WTC11 (cell line): ENCODE results near the gene SH2D3C. TPM values are rescaled to one million over a fixed set of nuclear protein-coding genes. Genes with fewer than 3 reads are reported as not detected.

Experiments used
- ATAC-seq: fragments of 200-7000 bp; cut with Tn5 transposase; 2 replicates; pipeline ENCODE4 v1.10.0; 2021; ENCODE audit warnings: mild to moderate bottlenecking, moderate library complexity
- CTCF ChIA-PET: fragments of 300-600 bp; sonication (Branson Sonifier 250); formaldehyde crosslinking; loops from one replicate; lab custom pipeline; 2021; ENCODE audit warnings: antibody characterized with exemption; lab: Charles Lee
- POLR2A ChIA-PET: fragments of 350-600 bp; sonication (Branson Sonifier 250); formaldehyde crosslinking; loops from one replicate; lab custom pipeline; 2021; ENCODE audit warnings: antibody characterized with exemption; lab: Charles Lee
- DNase-seq: peaks from one replicate; pipeline ENCODE4 v3.0.0; 2021; ENCODE audit warnings: low spot score
- H3K27ac Mint-ChIP-seq: 2 replicates; pipeline ENCODE4 v1.8.0; 2021; ENCODE audit warnings: mixed read lengths
- H3K27me3 Mint-ChIP-seq: 2 replicates; pipeline ENCODE4 v1.8.0; 2021; ENCODE audit warnings: low read depth, mild to moderate bottlenecking, moderate library complexity, mixed read lengths
- H3K36me3 Mint-ChIP-seq: 2 replicates; pipeline ENCODE4 v1.8.0; 2021; ENCODE audit warnings: mixed read lengths
- H3K4me1 Mint-ChIP-seq: 2 replicates; pipeline ENCODE4 v1.8.0; 2022; ENCODE audit warnings: mixed read lengths
- H3K4me3 Mint-ChIP-seq: 2 replicates; pipeline ENCODE4 v1.8.0; 2021; ENCODE audit warnings: mild to moderate bottlenecking, moderate library complexity, mixed read lengths
- H3K9me3 Mint-ChIP-seq: 2 replicates; pipeline ENCODE4 v1.8.0; 2021; ENCODE audit warnings: mixed read lengths
- CTCF ChIP-seq: fragments of 200-600 bp; IDR thresholded peaks from 2 replicates; pipeline ENCODE4 v1.8.0; 2022; ENCODE audit warnings: antibody characterized with exemption
- GABPB1 ChIP-seq: sonication (generic); formaldehyde crosslinking; IDR thresholded peaks from 2 replicates; pipeline ENCODE4 v1.8.1; 2023; ENCODE audit warnings: mild to moderate bottlenecking, missing genetic modification reagents
- GRHL2 ChIP-seq: fragments of 250-450 bp; sonication (Bioruptor Pico); IDR thresholded peaks from 2 replicates; pipeline ENCODE4 v1.8.0; 2022; ENCODE audit warnings: mild to moderate bottlenecking, moderate library complexity; ENCODE audit not compliant: insufficient replicate concordance, severe bottlenecking
- IRF1 ChIP-seq: sonication (generic); formaldehyde crosslinking; IDR thresholded peaks from 2 replicates; pipeline ENCODE4 v1.8.0; 2023; ENCODE audit warnings: missing genetic modification reagents
- JAZF1 ChIP-seq: fragments of 250-450 bp; sonication (Bioruptor Pico); IDR thresholded peaks from 2 replicates; pipeline ENCODE4 v1.9.0; 2021; ENCODE audit warnings: moderate library complexity, mild to moderate bottlenecking, inconsistent platforms
- KAT7 ChIP-seq: sonication (generic); formaldehyde crosslinking; IDR thresholded peaks from 2 replicates; pipeline ENCODE4 v1.8.1; 2023; ENCODE audit warnings: missing genetic modification reagents, mild to moderate bottlenecking, borderline replicate concordance
- NFATC4 ChIP-seq: fragments of 250-450 bp; sonication (Bioruptor Pico); IDR thresholded peaks from 2 replicates; pipeline ENCODE4 v1.9.0; 2021; ENCODE audit warnings: mild to moderate bottlenecking
- NR2C2 ChIP-seq: sonication (generic); formaldehyde crosslinking; IDR thresholded peaks from 2 replicates; pipeline ENCODE4 v1.8.0; 2022; ENCODE audit warnings: mild to moderate bottlenecking, missing genetic modification reagents
- NR3C1 ChIP-seq: sonication (generic); formaldehyde crosslinking; conservative IDR thresholded peaks from 2 replicates; pipeline ENCODE4 v1.8.1; 2023; ENCODE audit warnings: low read depth, mild to moderate bottlenecking, missing genetic modification reagents
- TEAD1 ChIP-seq: sonication (generic); formaldehyde crosslinking; IDR thresholded peaks from 2 replicates; pipeline ENCODE4 v1.8.0; 2022; ENCODE audit warnings: mild to moderate bottlenecking, missing genetic modification reagents
- ZNF121 ChIP-seq: sonication (generic); formaldehyde crosslinking; IDR thresholded peaks from 2 replicates; pipeline ENCODE4 v1.8.0; 2023; ENCODE audit warnings: missing genetic modification reagents
- ZNF396 ChIP-seq: fragments of 250-450 bp; sonication (Bioruptor Pico); IDR thresholded peaks from 2 replicates; pipeline ENCODE4 v1.8.0; 2021; ENCODE audit warnings: mild to moderate bottlenecking, moderate library complexity, borderline replicate concordance
- ZNF425 ChIP-seq: fragments of 250-450 bp; sonication (Bioruptor Pico); conservative IDR thresholded peaks from 2 replicates; pipeline ENCODE4 v1.9.0; 2021; ENCODE audit warnings: mild to moderate bottlenecking
- ZSCAN18 ChIP-seq: fragments of 250-450 bp; sonication (Bioruptor Pico); IDR thresholded peaks from 2 replicates; pipeline ENCODE4 v2.1.2; 2022; ENCODE audit warnings: mild to moderate bottlenecking, moderate library complexity
- total RNA-seq: library from RNA; stranded (reverse); gene quantifications from 3 replicates; pipeline ENCODE4 v1.2.3, GENCODE V29; 2021
- TF ChIP-seq, protein P1 (sequence below): sonication (generic); formaldehyde crosslinking; IDR thresholded peaks from 2 replicates; pipeline ENCODE4 v1.8.1; 2022; ENCODE audit warnings: mild to moderate bottlenecking, missing genetic modification reagents, moderate library complexity, borderline replicate concordance
- TF ChIP-seq, protein P2 (sequence below): sonication (generic); formaldehyde crosslinking; IDR thresholded peaks from 2 replicates; pipeline ENCODE4 v1.8.1; 2023; ENCODE audit warnings: mild to moderate bottlenecking, missing genetic modification reagents, borderline replicate concordance

SH2D3C gene
- total RNA-seq, 1 experiment from 2014 or later: 5.4 TPM

GRCh38 chr9:127703289-127703946, 75.0 kb downstream of the SH2D3C start (continued):
- TF ChIP-seq, protein P1, sequence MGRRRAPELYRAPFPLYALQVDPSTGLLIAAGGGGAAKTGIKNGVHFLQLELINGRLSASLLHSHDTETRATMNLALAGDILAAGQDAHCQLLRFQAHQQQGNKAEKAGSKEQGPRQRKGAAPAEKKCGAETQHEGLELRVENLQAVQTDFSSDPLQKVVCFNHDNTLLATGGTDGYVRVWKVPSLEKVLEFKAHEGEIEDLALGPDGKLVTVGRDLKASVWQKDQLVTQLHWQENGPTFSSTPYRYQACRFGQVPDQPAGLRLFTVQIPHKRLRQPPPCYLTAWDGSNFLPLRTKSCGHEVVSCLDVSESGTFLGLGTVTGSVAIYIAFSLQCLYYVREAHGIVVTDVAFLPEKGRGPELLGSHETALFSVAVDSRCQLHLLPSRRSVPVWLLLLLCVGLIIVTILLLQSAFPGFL (CRISPR knock-in tag): no peak
- no peak for TF ChIP-seq KAT7 (CRISPR knock-in tag)
- TF ChIP-seq, all 79 proteins: peak for 0

DNA sequence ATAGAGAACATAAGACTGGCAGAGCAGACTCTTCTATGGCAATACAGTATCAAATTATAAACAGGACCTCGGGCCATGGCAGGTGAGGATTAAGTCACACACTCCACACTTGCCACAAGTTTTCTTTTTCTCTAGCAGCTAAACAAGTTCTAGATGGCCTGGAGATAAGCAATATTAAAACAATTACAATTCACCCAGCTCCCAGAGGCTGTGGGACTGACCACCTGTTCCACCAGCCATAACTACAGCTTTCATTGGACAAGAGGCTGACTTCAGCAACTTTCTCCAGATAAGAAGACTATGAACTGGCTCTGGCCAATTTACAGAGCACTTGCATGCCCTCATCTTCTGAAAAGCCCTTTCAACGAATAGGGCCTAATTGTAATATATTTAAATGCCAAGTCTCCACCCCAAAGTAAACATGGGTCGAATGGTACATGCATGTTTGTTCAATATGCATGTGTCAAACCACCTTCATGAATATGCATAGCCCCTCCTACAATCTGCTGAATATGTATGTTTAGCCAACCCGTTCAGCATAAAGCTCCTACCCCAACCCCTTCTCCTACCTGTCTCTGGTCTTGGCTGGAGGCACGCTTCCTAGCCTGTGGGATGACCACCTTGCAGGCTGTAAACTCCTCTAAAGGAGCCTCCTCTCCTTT, 77.7 kb downstream of the SH2D3C start:
- ATAC-seq (no peak), DNase-seq (no peak)
- Mint-ChIP-seq H3K9me3 (no peaks in the 10 kb centered on the region), H3K27me3 (peaks cover 4% of the 10 kb centered on the region), H3K4me3 (no peak overlapping the region), H3K36me3 (no peaks in the 10 kb centered on the region), H3K4me1 (peaks cover 3% of the 10 kb centered on the region; the same call in 1 of the 2 replicates), H3K27ac (no peak overlapping the region)
- ChIA-PET CTCF (interaction anchor here (0.5 to 3.4 kb wide), 3 partner anchors 34 to 216 kb away, joined by 3 to 11 read pairs (median 3); partner anchors contain the start of genes ST6GALNAC4 and TOR2A), POLR2A (no interaction called here)
- no peak for TF ChIP-seq ZNF121
- TF ChIP-seq GABPB1 (CRISPR knock-in tag): no peak
- no peak for TF ChIP-seq JAZF1
- no peak for TF ChIP-seq NR2C2
- TF ChIP-seq TEAD1 (CRISPR knock-in tag): no peak
- TF ChIP-seq GRHL2 (CRISPR knock-in tag): no peak
- TF ChIP-seq ZNF396 (CRISPR knock-in tag): no peak
- no peak for TF ChIP-seq CTCF
- TF ChIP-seq NR3C1: no peak
- no peak for TF ChIP-seq IRF1
- TF ChIP-seq ZNF425: no peak
- TF ChIP-seq NFATC4 (CRISPR knock-in tag): no peak
- TF ChIP-seq ZSCAN18: no peak
- TF ChIP-seq, protein P2, sequence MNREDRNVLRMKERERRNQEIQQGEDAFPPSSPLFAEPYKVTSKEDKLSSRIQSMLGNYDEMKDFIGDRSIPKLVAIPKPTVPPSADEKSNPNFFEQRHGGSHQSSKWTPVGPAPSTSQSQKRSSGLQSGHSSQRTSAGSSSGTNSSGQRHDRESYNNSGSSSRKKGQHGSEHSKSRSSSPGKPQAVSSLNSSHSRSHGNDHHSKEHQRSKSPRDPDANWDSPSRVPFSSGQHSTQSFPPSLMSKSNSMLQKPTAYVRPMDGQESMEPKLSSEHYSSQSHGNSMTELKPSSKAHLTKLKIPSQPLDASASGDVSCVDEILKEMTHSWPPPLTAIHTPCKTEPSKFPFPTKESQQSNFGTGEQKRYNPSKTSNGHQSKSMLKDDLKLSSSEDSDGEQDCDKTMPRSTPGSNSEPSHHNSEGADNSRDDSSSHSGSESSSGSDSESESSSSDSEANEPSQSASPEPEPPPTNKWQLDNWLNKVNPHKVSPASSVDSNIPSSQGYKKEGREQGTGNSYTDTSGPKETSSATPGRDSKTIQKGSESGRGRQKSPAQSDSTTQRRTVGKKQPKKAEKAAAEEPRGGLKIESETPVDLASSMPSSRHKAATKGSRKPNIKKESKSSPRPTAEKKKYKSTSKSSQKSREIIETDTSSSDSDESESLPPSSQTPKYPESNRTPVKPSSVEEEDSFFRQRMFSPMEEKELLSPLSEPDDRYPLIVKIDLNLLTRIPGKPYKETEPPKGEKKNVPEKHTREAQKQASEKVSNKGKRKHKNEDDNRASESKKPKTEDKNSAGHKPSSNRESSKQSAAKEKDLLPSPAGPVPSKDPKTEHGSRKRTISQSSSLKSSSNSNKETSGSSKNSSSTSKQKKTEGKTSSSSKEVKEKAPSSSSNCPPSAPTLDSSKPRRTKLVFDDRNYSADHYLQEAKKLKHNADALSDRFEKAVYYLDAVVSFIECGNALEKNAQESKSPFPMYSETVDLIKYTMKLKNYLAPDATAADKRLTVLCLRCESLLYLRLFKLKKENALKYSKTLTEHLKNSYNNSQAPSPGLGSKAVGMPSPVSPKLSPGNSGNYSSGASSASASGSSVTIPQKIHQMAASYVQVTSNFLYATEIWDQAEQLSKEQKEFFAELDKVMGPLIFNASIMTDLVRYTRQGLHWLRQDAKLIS (CRISPR knock-in tag): no peak
